Dendritic cell treated with granulocyte-macrophage colony-stimulating factor and Interleukin-4, amounts not matched to agents 40 ng/mL and 50 ng/mL, for 4 days (primary cell): ENCODE measurements around the gene AZU1.
A peak's percentile ranks its signal among the peaks of the same experiment; 100 is the strongest.

Source experiments
- H3K27ac Mint-ChIP-seq: one replicate; pipeline ENCODE4 v1.8.0; 2022; ENCODE audit warnings: mild to moderate bottlenecking, mixed read lengths
- H3K27me3 Mint-ChIP-seq: one replicate; pipeline ENCODE4 v1.8.0; 2022; ENCODE audit warnings: mild to moderate bottlenecking, mixed read lengths
- H3K36me3 Mint-ChIP-seq: one replicate; pipeline ENCODE4 v1.8.0; 2022; ENCODE audit warnings: low read depth, mixed read lengths
- H3K4me1 Mint-ChIP-seq: one replicate; pipeline ENCODE4 v1.8.0; 2022; ENCODE audit warnings: low read depth, mixed read lengths
- H3K4me3 Mint-ChIP-seq: one replicate; pipeline ENCODE4 v1.8.0; 2022; ENCODE audit warnings: mild to moderate bottlenecking, moderate library complexity, mixed read lengths
- H3K9me3 Mint-ChIP-seq: one replicate; pipeline ENCODE4 v1.8.0; 2022; ENCODE audit warnings: mixed read lengths
- intact Hi-C: fragments of 100-400 bp; cut with micrococcal nuclease; formaldehyde crosslinking; loops from one replicate; pipeline ENCODE4 v1.15.0; 2022

The AZU1 gene

DNA sequence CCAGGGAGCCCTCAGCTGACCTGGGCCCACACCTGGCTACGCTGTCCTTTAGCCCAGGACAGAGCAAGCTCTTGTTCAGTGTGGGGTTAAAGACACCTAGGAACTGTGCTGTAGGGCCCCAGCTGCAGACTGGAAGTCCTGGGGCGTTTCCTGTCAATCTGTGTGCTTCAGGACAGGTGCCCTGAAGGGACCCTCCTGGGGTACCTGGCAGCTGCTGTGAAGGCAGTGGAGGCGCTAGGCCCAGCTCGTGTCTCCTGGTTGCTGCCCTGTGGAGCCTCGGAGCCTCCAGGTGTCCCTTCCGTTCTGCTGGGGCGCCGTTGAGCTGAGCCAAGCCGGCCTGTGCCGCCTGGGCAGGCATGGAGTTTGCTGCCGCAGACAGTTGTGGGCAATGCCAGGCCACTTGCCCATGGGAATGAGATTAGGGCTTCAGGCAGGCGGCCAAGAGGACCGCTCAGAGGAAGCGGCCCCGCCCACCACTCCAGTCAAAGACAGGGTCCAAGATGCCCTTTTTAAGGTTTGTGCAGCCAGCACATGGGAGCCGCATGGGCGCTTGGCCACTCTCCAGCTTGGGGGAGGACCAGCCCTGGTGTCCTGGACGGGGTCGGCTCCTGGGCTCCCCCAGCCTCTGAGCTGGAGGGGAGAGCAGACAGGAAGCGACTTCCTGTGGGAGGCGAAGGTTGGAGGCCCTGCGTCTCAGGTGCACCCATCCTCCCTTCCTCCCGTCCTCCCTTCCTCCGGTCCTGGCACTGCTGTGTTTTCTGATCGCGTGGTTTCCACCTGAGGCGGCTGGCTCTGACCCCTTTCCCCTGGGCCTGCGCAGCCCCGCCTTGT, 26.4 kb upstream of the AZU1 start:
- H3K9me3 Mint-ChIP-seq: no peaks in the 10 kb centered on the region
- no peaks in the 10 kb centered on the region for H3K27me3 Mint-ChIP-seq
- H3K36me3 Mint-ChIP-seq: peaks cover 83% of the 10 kb centered on the region
- peak overlapping the region; percentile 44 for H3K4me3 Mint-ChIP-seq
- H3K27ac Mint-ChIP-seq: no peak overlapping the region
- peaks cover 48% of the 10 kb centered on the region for H3K4me1 Mint-ChIP-seq
- intact Hi-C loops: no loop called here

DNA sequence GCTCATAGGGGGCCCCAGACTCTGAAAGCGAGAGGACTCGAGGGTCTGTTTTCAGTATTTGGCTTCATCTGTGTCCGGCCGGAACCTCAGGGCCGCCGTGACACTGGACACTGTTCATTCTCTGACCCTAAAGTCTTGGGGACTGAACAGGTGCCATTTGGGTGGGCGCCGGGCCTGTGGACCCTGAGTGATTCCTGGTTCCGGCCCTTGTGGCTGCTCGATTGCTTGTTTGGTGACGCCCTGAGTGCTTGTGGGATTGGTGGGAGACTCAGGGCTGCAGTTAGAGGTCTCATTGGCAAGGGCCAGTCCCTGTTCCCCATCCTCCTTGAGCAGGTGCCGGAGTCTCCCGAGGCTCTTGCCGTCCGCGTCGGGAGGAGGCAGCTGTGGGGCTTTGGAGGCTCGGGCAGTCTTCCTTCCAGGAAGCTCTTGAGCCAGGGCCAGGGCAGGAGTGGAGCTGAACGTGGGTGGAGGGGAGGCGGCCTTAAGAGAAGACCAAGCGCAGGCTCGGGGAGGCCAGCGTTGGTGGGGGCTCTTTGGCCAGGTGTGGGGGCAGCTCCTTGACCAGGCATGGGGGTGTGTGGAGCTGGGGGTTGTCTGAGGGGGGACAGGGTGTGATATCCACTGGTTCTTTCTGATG, 25.7 kb upstream of the AZU1 start:
- Mint-ChIP-seq H3K9me3 (no peaks in the 10 kb centered on the region), H3K4me1 (peaks cover 52% of the 10 kb centered on the region), H3K27ac (no peak overlapping the region), H3K27me3 (no peaks in the 10 kb centered on the region), H3K4me3 (no peak overlapping the region), H3K36me3 (peaks cover 90% of the 10 kb centered on the region)
- intact Hi-C loops: no loop called here

DNA sequence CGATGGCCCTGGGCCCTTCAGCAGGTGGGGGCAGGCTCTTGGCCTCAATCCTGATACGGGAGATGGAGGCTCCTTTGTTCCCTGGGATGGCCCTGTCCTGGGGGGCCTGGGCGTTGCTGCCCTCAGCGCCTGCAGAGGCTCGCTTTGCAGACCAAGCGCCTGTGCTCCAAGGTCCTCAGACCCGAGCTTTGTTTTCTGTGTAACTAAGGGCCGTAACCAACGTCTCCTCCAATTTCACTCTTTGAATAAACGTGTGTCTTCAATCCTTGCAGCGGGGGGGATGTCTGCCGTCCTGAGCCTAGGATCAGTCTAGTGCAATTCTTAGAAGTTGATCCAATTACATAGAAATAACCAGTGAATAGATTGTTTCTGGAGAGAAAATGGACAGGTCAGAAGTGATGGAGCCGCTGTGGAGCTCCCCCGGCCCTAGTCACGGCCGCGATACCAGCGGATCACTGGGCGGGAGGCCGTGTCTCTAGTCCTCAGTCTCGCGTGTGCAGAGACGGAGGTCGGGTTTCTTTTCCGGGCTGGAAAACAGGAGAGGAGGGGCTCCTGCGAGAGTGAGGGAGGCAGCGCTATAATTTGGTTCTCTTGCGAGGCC, 25.0 kb upstream of the AZU1 start:
- peaks cover 58% of the 10 kb centered on the region for H3K4me1 Mint-ChIP-seq
- H3K27me3 Mint-ChIP-seq: no peaks in the 10 kb centered on the region
- peaks cover 96% of the 10 kb centered on the region for H3K36me3 Mint-ChIP-seq
- H3K9me3 Mint-ChIP-seq: no peaks in the 10 kb centered on the region
- no peak overlapping the region for H3K4me3 Mint-ChIP-seq
- H3K27ac Mint-ChIP-seq: no peak overlapping the region
- intact Hi-C loops: no loop called here

DNA sequence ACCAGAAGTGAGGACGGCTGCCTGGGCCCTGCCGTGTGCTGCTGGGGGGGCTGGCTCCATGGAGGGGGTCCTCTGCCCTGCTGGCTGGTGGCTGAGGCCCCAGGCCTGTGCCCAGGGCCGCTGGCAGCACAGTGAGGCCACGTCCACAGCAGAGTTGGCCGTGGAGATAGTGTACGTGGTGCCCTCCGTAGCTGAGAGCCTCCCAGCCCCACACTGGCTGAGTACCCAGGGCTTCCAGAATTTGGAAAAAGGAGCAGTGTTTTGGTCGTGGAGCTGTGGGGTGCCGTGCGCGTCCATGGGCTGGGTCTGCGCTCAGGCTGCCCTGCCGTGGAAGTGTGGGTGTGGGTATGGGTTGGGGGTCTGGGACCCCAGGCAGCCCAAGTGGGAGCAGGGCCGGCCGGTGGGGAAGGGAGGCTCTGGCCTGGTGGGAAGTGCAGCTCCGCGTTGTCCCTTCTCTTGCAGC, 24.5 kb upstream of the AZU1 start:
- no peak overlapping the region for H3K4me3 Mint-ChIP-seq
- intact Hi-C loops: no loop called here
- peaks cover 62% of the 10 kb centered on the region for H3K4me1 Mint-ChIP-seq
- H3K36me3 Mint-ChIP-seq: peaks cover 100% of the 10 kb centered on the region
- no peak overlapping the region for H3K27ac Mint-ChIP-seq
- H3K9me3 Mint-ChIP-seq: no peaks in the 10 kb centered on the region
- H3K27me3 Mint-ChIP-seq: no peaks in the 10 kb centered on the region

DNA sequence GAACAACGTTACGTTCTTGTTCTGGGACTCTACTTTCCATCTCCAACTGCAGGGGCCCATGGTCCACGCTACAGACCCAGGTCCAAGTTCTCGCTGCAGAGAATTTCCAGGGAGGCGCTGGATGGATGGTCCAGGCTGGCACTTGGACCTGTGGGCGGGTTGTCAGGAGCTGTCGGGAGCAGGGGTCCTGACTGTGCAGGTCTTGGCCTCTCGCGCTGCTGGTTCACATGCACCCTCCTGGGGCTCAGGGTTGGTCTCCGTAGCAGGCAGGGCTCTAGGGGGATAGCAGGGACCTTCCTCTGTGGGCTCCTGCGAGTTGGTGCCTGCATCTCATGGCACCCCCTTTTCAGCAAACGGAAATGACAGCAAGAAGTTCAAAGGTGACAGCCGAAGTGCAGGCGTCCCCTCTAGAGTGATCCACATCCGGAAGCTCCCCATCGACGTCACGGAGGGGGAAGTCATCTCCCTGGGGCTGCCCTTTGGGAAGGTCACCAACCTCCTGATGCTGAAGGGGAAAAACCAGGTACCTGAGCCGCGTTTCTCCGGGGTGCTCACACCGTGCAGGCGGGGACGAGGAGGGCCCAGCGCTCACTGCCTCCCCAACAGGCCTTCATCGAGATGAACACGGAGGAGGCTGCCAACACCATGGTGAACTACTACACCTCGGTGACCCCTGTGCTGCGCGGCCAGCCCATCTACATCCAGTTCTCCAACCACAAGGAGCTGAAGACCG, 23.8 kb upstream of the AZU1 start:
- Mint-ChIP-seq H3K4me1 (peaks cover 60% of the 10 kb centered on the region), H3K27me3 (no peaks in the 10 kb centered on the region), H3K9me3 (no peaks in the 10 kb centered on the region), H3K36me3 (peaks cover 100% of the 10 kb centered on the region), H3K4me3 (no peak overlapping the region), H3K27ac (no peak overlapping the region)
- intact Hi-C loops: no loop called here

DNA sequence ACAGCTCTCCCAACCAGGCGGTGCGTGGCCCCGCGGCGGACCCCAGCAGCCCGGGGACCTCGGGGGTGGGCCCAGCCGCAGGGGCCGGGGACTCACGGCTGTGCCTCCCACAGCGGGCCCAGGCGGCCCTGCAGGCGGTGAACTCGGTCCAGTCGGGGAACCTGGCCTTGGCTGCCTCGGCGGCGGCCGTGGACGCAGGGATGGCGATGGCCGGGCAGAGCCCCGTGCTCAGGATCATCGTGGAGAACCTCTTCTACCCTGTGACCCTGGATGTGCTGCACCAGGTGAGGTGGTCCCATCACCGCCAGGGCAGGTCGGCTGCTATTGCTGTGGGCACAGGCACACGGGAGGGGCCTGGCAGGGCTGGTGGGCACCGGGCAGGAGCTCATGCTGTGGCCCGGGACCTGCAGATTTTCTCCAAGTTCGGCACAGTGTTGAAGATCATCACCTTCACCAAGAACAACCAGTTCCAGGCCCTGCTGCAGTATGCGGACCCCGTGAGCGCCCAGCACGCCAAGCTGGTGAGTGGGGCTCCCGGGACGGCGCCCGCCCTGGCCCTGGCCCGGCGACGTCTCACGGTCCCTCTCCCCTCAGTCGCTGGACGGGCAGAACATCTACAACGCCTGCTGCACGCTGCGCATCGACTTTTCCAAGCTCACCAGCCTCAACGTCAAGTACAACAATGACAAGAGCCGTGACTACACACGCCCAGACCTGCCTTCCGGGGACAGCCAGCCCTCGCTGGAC, 23.0 kb upstream of the AZU1 start:
- H3K36me3 Mint-ChIP-seq: peaks cover 100% of the 10 kb centered on the region
- H3K27me3 Mint-ChIP-seq: no peaks in the 10 kb centered on the region
- H3K4me1 Mint-ChIP-seq: peaks cover 53% of the 10 kb centered on the region
- H3K9me3 Mint-ChIP-seq: no peaks in the 10 kb centered on the region
- intact Hi-C loops: no loop called here
- no peak overlapping the region for H3K27ac Mint-ChIP-seq
- no peak overlapping the region for H3K4me3 Mint-ChIP-seq

DNA sequence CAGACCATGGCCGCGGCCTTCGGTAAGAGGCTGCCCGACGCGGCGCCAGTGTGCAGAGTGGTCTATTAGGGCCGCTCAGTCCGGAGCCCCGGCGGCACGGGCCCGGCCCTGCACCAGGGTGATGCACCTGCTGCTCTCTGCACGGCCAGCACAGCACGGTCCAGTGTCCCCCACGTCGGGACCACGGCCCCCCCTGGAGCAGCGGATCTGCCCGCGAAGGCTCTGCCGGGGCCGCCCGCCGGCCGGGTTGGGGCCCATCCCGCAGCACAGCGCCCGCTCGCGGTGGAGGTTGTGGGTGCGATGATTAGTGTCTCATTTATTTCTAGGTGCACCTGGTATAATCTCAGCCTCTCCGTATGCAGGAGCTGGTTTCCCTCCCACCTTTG, 22.5 kb upstream of the AZU1 start:
- H3K27ac Mint-ChIP-seq: no peak overlapping the region
- intact Hi-C loops: no loop called here
- peaks cover 100% of the 10 kb centered on the region for H3K36me3 Mint-ChIP-seq
- no peaks in the 10 kb centered on the region for H3K27me3 Mint-ChIP-seq
- peaks cover 47% of the 10 kb centered on the region for H3K4me1 Mint-ChIP-seq
- no peak overlapping the region for H3K4me3 Mint-ChIP-seq
- no peaks in the 10 kb centered on the region for H3K9me3 Mint-ChIP-seq

DNA sequence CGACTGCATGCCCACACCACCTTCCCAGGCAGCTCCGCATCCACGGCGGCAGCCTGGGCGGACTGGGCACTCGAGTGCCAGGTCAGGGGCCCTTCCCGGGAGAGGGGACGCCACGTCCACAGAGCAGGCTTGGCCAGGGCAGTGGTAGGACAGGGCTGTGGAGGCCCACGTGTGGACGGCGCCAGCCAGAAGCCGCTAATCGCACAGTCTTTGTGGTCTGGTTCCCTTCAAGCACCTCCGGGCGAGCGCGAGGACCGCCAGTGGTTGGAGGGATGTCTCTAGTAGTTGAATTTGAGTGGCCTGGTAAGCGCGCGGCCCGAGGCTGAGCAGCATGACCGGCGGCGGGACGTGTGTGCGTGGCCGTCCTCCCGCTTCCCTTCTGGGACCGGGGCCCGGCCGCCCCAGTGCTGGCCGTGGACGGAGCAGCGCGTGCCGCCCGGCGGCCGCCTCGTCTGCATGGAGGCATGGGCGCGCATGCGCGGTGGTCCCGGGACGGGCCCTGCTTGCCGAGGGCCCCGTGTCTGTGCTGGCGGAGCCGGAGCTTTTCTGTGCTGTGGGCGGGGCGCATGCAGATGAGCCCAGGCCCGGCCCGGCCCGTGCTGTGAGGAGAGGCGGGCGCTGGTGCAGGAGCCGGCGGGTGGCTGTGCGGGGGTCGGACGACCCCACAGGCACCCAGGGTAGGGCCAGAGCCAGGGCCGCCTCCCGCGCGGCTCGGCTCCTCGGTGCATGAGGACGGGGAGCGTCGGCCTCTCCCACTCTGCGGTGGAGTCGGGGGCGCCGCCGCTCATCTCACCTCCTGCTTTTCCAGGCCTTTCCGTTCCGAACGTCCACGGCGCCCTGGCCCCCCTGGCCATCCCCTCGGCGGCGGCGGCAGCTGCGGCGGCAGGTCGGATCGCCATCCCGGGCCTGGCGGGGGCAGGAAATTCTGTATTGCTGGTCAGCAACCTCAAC, 21.8 kb upstream of the AZU1 start:
- Mint-ChIP-seq H3K36me3 (peaks cover 100% of the 10 kb centered on the region), H3K4me3 (no peak overlapping the region)

DNA sequence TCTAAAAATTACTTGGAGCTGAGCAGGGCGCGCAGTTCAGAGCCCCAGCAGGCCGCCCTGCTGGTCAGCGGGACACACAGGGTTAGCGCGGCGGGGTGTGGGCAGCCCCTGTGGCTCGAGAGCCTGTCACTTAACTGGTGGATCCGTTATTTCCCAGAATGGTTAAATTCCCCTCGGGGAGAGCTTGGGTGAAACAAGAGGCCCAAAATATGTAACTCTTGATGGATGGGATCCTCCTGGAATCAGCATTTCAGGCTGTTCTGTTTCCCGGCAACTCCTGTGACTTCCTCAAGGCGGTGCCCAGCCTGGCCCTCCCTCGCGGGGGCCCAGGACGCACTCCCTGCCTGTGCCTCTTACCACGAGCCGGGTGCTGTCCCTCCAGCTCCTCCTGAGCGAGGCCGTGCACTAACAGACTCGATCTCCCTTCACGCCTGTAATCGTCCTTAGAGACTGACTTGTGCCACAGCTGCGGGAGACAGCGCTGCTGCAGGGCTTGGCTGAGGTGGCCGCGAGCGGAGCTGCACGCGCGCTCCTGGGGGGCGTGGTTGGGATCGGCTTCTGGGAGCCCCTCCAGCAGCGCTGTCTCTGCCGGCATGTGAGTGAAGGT, 20.7 kb upstream of the AZU1 start:
- peaks cover 100% of the 10 kb centered on the region for H3K36me3 Mint-ChIP-seq
- intact Hi-C loops: no loop called here
- no peaks in the 10 kb centered on the region for H3K27me3 Mint-ChIP-seq
- no peak overlapping the region for H3K4me3 Mint-ChIP-seq
- H3K27ac Mint-ChIP-seq: no peak overlapping the region
- H3K9me3 Mint-ChIP-seq: no peaks in the 10 kb centered on the region
- H3K4me1 Mint-ChIP-seq: peaks cover 30% of the 10 kb centered on the region

More for the DNA sequence above, 21.8 kb upstream of the AZU1 start:
- intact Hi-C loops: no loop called here
- Mint-ChIP-seq H3K4me1 (peaks cover 40% of the 10 kb centered on the region), H3K9me3 (no peaks in the 10 kb centered on the region), H3K27ac (no peak overlapping the region), H3K27me3 (no peaks in the 10 kb centered on the region)

DNA sequence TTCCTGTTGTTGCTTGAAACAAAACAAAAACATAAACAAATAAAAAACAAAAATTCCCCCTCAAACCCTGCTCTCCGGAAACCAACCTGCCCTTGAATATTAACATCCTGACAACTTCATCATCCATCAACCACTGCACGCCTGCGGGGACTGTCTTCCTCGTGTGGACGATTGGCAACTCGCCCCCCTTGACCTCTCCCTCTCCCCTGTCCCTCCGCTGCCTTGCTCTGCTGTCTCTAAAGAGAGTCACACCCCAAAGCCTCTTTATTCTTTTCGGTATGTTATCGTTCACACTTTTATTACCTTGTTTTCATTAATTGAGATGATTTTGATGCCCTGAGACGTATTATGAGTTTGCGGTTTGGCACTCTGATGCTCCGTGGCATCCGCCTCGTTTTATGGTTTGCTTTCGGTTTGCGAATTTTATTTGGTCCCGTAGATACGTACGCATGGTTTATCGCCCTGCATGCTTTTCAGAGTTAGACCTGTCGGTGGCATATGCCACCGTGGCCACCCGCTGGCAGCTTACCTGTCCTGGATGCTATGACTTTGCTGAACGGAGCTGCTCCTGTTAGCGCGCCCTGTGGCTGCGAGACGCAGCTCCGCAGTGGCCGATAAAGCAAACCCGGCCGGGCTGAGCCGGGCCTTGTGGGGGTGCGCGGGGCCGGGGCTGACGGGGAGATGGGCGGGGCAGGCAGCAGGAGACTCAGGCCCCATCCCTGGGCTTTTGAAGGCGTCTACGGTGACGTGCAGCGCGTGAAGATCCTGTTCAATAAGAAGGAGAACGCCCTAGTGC, 19.8 kb upstream of the AZU1 start:
- H3K27ac Mint-ChIP-seq: no peak overlapping the region
- intact Hi-C loops: no loop called here

DNA sequence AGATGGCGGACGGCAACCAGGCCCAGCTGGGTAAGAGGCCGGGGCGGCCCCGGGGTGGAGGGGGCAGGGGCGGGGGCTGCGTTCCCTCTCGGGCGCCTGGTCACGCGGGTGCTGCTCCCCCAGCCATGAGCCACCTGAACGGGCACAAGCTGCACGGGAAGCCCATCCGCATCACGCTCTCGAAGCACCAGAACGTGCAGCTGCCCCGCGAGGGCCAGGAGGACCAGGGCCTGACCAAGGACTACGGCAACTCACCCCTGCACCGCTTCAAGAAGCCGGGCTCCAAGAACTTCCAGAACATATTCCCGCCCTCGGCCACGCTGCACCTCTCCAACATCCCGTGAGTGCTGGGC, 19.2 kb upstream of the AZU1 start:
- H3K4me1 Mint-ChIP-seq: peaks cover 15% of the 10 kb centered on the region
- H3K27me3 Mint-ChIP-seq: no peaks in the 10 kb centered on the region
- H3K27ac Mint-ChIP-seq: no peak overlapping the region
- H3K36me3 Mint-ChIP-seq: peaks cover 94% of the 10 kb centered on the region
- intact Hi-C loops: no loop called here
- no peaks in the 10 kb centered on the region for H3K9me3 Mint-ChIP-seq
- no peak overlapping the region for H3K4me3 Mint-ChIP-seq

More for the DNA sequence above, 19.8 kb upstream of the AZU1 start:
- Mint-ChIP-seq H3K9me3 (no peaks in the 10 kb centered on the region), H3K4me1 (peaks cover 21% of the 10 kb centered on the region), H3K36me3 (peaks cover 95% of the 10 kb centered on the region), H3K27me3 (no peaks in the 10 kb centered on the region), H3K4me3 (no peak overlapping the region)
